Thoracic aorta (tissue), 2 donors: ENCODE measurements around the gene GLIPR2. TPM values are rescaled to one million over a fixed set of nuclear protein-coding genes. Genes with fewer than 3 reads are reported as not detected.
A peak's percentile ranks its signal among the peaks of the same experiment; 100 is the strongest.

ENCODE experiments used
- ATAC-seq: fragments of 150-250 bp; one replicate; pipeline ENCODE4 v1.8.0; 2017; ENCODE audit warnings: low read depth; ENCODE audit not compliant: insufficient number of reproducible peaks, low FRiP score
- DNase-seq: peaks from one replicate; pipeline ENCODE4 v3.0.0-alpha.2; 2020; ENCODE audit warnings: low spot score
- H3K27ac ChIP-seq, 2 donors: fragments of 200-600 bp; sonication (generic); 1 replicate in 1 of 2; 2 replicates in 1 of 2; pipeline ENCODE4 v1.5.1; 2016; ENCODE audit warnings: mild to moderate bottlenecking in 2 of 2, moderate library complexity in 2 of 2
- H3K27me3 ChIP-seq: fragments of 200-600 bp; sonication (generic); replicated peaks from 2 replicates; pipeline ENCODE4 v1.6.0; 2016; ENCODE audit warnings: mild to moderate bottlenecking; ENCODE audit not compliant: insufficient read depth
- H3K36me3 ChIP-seq: fragments of 200-600 bp; sonication (generic); one replicate; pipeline ENCODE4 v1.5.1; 2016
- H3K4me1 ChIP-seq, 2 donors: fragments of 200-600 bp; sonication (generic); 1 replicate in 1 of 2; 2 replicates in 1 of 2; pipeline versions ENCODE4 v1.5.1 to v1.6.0; 2016; ENCODE audit warnings: low read depth in 2 of 2, mild to moderate bottlenecking in 1 of 2; ENCODE audit not compliant: control insufficient read depth in 1 of 2
- H3K4me3 ChIP-seq: fragments of 200-600 bp; sonication (generic); 2 replicates; pipeline ENCODE4 v1.5.1; 2016; ENCODE audit warnings: mild to moderate bottlenecking
- H3K9me3 ChIP-seq: fragments of 200-600 bp; sonication (generic); 2 replicates; pipeline ENCODE4 v1.5.1; 2016
- total RNA-seq, 2 donors: library from RNA; depleted of rRNA; stranded (reverse); fragments of >200 nt; gene quantifications; one replicate each; pipeline versions ENCODE4 v1.1.0 to v1.2.3, GENCODE V29; 2016
- TF ChIP-seq, protein P1 (sequence below): fragments of 200-600 bp; sonication (generic); IDR thresholded peaks from one replicate; pipeline ENCODE4 v1.5.1; 2019; ENCODE audit warnings: antibody characterized with exemption

GLIPR2 gene
- total RNA-seq, 2 donors from 2014 or later: 47.0 to 52.1 TPM

DNA sequence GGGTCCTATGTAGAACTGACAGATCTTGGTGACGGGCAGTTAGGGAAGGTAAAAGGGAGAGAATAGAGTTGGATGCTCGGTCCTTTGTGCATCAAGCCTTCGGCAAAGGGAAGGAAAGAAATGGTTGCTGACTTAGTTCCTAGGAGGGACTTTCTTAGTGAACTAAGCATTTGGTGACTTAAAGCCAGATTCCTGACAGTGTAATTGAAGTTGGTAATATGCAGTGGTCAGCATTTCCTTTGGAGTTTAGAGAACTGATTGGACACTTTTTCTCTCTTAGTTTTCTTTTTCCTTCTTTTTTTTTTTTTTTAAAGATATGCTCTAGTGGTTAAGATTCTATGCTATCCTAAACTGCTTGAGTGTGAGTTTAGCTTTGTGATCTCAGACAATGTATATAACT lies 56.5 kb downstream of the GLIPR2 start:
- H3K4me3 ChIP-seq: peak overlapping the region; percentile 98
- no peaks in the 10 kb centered on the region for H3K9me3 ChIP-seq
- peaks cover 6% of the 10 kb centered on the region for H3K36me3 ChIP-seq
- DNase-seq (no peak), ATAC-seq (no peak)
- no peaks in the 10 kb centered on the region for H3K27me3 ChIP-seq
- no peak overlapping the region for H3K27ac ChIP-seq
- TF ChIP-seq, protein P1, sequence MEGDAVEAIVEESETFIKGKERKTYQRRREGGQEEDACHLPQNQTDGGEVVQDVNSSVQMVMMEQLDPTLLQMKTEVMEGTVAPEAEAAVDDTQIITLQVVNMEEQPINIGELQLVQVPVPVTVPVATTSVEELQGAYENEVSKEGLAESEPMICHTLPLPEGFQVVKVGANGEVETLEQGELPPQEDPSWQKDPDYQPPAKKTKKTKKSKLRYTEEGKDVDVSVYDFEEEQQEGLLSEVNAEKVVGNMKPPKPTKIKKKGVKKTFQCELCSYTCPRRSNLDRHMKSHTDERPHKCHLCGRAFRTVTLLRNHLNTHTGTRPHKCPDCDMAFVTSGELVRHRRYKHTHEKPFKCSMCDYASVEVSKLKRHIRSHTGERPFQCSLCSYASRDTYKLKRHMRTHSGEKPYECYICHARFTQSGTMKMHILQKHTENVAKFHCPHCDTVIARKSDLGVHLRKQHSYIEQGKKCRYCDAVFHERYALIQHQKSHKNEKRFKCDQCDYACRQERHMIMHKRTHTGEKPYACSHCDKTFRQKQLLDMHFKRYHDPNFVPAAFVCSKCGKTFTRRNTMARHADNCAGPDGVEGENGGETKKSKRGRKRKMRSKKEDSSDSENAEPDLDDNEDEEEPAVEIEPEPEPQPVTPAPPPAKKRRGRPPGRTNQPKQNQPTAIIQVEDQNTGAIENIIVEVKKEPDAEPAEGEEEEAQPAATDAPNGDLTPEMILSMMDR: no peak
- H3K4me1 ChIP-seq: peaks cover 34 to 42% of the 10 kb centered on the region in 2 donors

DNA sequence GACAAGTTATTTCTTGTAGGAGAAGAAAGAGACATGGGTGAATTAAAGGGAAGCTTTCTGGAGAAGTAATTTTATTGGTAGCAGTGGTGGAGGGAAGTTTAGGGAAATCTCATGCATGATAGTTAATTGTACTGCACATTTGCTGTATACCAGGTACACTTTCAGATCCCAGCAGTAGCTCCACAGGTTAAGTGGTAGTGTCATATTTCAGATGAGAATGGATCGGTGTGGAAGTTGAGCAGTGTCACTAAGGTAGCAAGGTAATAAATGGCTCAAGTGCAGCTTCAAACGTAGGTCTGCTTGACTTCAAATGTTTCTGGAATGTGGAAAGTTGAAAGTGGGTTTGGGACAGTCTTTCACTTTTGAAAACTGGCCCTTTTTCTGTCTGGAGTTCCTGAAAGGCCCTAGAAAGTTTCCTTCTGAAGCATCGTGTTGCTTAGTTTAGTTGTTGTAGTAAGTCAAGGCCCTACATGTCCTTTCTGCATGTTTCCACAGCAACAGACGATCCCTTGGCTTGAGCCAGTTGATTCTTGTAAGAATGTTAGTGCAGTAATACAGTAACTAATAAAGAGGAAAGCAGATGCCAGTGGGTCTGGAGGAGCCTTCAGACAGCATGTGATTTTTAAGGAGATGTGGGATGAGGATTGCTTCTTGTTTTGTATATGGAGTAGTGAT lies 57.9 kb downstream of the GLIPR2 start:
- H3K4me3 ChIP-seq: no peak overlapping the region
- peaks cover 34 to 42% of the 10 kb centered on the region in 2 donors for H3K4me1 ChIP-seq
- DNase-seq: no peak
- peaks cover 19% of the 10 kb centered on the region for H3K36me3 ChIP-seq
- H3K27me3 ChIP-seq: no peaks in the 10 kb centered on the region
- H3K9me3 ChIP-seq: no peaks in the 10 kb centered on the region
- ATAC-seq: no peak
- no peak overlapping the region for H3K27ac ChIP-seq
- TF ChIP-seq, protein P1: no peak

- H3K9me3 ChIP-seq: no peaks in the 10 kb centered on the region
- ATAC-seq: no peak
- peaks cover 25 to 33% of the 10 kb centered on the region in 2 donors for H3K4me1 ChIP-seq
- peaks cover 50% of the 10 kb centered on the region for H3K36me3 ChIP-seq
- no peak overlapping the region for H3K27ac ChIP-seq
- TF ChIP-seq, protein P1: no peak
- no peaks in the 10 kb centered on the region for H3K27me3 ChIP-seq
- no peak for DNase-seq
- H3K4me3 ChIP-seq: no peak overlapping the region
These were observed 68.5 kb downstream of the GLIPR2 start for GRCh38 chr9:36204906-36205547.

DNA sequence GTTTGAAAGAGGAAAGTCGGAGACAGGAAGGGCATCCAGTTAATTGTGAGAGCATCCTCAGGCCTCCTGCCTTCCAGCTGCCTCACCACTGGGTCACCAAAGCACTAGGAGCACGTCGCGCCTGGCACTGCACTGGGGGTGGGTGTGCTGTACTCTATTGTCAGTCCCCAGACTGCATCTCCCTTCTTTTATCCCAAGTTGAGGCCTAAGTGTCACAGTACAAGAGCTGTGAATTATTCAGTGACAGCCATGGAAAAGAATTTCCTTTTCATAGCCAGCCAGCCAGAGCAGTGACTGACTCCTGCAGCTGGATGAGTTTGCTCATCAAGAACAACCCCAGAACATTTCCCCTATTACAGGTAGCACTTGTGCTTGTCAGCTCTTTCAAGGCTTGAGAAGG lies 70.5 kb downstream of the GLIPR2 start:
- Histone ChIP-seq H3K36me3 (peaks cover 45% of the 10 kb centered on the region), H3K4me1 (peaks cover 28 to 52% of the 10 kb centered on the region in 2 donors), H3K27me3 (no peaks in the 10 kb centered on the region), H3K4me3 (no peak overlapping the region), H3K9me3 (no peaks in the 10 kb centered on the region), H3K27ac (peak overlapping the region; percentile 43 to 71)
- TF ChIP-seq, protein P1: no peak
- ATAC-seq: no peak
- no peak for DNase-seq

DNA sequence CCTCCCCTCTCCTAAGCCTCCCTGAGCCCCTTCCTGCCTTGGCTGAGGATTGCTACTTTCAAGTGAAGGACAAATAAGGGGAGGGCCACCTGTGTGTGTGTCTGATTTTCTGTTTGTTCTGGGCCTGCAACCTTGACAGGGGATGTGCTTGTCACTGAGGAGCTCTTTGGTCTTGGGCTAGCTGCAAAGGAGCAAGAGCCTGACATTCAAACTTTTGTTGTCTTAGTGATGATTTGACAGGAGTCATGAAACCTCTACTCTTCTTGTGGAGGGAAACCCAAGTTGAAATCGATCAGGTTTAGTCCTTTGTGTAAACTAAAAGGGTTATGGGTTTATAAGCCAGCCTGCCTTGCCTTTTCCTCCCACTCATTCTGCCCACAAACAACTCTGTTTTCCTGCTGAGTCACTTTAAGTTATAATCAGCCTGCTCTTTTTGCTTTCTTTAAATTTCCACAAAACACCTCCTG lies 71.0 kb downstream of the GLIPR2 start:
- ATAC-seq: no peak

More for the DNA sequence above, 71.0 kb downstream of the GLIPR2 start:
- Histone ChIP-seq H3K4me1 (peaks cover 28 to 52% of the 10 kb centered on the region in 2 donors), H3K4me3 (no peak overlapping the region), H3K27me3 (no peaks in the 10 kb centered on the region), H3K36me3 (peaks cover 40% of the 10 kb centered on the region), H3K27ac (peak overlapping the region; percentile 43 to 71), H3K9me3 (no peaks in the 10 kb centered on the region)
- TF ChIP-seq, protein P1: no peak
- no peak for DNase-seq
